Measurements from ENCODE around the gene GFM2.
"Not testable (repeated sequence)": the region's sequence is repeated elsewhere in the genome, so short reads cannot be mapped to it uniquely, and the experiment has no call there.

GFM2 gene

DNA sequence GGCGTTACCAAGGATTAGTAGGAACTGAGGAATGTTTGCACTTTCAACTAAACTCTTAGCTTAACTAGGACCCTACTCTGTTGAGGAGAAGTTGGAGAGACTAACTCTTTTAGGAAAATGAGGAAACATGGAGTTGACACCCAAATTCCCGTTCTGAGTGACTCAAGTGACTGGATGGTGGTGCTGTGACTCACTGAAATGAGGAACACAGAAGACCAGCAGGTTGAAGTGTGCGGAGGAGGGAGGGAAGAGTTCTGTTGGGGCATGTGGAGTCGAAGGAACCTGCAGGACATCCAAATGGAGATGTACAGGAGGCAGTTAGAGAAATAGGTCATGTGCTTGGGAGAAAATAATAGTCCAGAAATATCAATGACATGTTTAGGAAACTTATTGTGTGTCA is 73.7 kb downstream of the GFM2 start:
- no peak for DNase-seq

DNA sequence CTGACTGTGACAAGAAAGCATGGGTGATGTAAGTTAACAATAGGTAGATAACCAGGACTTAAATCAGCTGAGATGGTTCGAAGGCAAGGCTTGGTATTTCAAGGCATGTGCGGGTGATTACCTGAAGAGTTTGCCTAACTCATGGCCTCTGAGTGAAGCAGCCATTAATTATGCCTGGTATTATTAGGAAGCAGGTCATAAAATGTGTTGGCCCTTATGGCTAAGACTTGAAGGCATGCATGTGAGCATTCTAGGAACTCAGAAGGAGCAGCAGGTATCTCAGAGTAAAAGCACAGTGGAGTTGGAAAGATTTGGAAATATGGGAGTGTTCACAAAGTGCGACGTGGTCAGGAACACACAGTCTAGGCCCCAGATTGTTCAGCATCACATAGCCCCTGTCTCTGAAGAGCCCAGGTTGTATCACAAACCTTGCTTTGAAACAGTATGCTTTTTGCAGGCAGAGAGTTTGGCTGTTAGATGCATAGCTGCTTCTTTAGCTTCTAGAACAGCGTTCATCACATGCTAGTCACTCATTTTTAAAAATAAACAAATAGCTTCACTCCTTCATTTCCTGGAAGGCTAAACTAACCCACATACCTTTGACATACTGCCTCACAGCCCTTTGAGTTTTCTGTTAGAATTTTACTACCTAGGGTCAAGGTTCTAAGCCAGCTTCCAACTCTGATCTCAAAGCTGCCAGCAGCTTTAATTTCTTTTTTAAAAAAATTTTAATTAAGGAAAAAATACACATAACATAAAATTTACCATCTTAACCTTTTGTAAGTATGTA is 79.8 kb downstream of the GFM2 start:
- no peak for DNase-seq

DNA sequence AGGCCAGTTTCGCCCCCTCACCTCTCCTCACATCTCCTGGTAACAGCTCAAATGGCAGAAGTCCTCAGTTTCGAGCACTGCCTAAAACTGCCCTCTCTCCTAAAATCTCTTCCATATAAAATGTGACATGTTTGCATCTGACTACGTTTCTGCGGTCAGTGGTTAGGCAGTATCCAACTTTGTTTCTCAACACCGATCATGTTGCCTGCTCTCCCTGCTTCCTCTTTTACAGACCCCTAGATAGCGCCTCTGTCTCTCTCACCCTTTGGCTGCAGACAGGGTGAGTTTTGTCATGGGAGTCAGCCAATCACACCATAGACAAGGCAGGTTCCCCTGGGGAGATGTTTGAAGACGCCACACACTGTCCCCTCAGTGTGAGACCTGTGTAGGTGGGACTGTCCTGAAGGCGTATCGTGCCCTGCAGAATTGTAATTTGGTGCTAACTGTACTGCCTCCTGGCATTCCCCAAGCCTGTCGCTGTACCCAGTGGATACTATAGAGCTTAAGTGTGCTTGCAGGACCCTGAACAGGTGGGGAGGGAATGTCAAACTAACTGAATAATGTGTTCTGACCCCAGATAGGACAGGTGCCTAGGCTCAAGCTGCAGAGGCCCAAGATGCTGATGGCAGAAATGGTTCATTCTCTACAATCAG is 80.8 kb downstream of the GFM2 start:
- DNase-seq = no peak

GRCh38 chr5:74684900-74685851 is 81.7 kb downstream of the GFM2 start, which contains the start of gene HEXB:
HEXB (plus strand) TSS chr5:74685233; CDS start chr5:74685261, 28 bp downstream.
- DNase-seq = peak; percentile 83

DNA sequence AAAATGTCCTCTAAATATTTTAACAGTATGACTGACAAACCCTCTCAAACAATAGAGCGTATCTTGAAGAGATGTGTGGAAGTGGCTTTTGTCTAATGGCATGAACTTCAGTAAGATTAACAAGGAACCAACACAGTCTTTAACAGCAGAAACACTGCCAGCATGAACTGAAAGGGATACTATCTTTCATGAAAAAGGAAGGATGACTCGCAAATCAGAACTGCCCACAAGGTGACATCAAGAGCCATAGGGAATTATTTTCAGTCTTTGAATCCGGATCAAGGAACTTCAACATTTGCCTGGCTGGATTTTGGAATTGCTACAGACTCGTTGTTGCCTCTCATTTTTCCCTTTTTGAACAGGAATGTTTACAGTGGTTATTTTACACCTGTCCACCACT is 87.0 kb downstream of the GFM2 start:
- DNase-seq = no peak

- DNase-seq = not testable (repeated sequence)
Observed at GRCh38 chr5:74679300-74679699, 87.6 kb downstream of the GFM2 start.

DNA sequence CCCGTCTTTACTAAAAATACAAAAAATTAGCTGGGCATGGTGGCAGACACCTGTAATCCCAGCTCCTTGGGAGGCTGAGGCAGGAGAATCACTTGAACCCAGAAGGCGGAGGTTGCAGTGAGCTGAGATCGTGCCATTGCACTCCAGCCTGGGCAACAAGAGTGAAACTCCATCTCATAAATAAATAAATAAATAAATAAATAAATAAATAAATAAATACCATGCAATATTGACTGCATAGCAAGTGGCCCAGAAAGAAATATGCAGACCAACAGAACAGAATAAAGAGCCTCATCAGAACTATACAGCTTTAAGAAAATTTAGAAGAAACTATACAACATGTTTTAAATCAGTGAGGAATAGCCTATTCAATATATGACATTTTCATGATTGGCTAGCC is 88.8 kb downstream of the GFM2 start:
- not testable (repeated sequence) for DNase-seq

DNA sequence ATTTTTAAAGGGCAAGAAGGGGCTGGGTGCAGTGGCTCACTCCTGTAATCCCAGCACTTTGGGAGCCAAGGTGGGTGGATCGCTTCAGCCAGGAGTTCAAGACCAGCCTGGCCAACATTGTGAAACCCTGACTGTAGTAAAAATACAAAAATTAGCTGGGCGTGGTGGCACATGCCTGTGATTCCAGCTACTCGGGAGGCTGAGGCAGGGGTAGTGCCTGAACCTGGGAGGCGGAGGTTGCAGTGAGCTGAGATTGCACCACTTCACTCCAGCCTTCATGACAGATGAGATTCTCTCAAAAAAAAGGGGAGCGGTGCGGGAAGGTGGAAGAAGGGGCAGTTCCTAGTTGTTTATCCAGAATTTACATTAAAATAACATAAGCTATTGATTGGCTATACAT is 90.5 kb downstream of the GFM2 start:
- DNase-seq = not testable (repeated sequence)

DNA sequence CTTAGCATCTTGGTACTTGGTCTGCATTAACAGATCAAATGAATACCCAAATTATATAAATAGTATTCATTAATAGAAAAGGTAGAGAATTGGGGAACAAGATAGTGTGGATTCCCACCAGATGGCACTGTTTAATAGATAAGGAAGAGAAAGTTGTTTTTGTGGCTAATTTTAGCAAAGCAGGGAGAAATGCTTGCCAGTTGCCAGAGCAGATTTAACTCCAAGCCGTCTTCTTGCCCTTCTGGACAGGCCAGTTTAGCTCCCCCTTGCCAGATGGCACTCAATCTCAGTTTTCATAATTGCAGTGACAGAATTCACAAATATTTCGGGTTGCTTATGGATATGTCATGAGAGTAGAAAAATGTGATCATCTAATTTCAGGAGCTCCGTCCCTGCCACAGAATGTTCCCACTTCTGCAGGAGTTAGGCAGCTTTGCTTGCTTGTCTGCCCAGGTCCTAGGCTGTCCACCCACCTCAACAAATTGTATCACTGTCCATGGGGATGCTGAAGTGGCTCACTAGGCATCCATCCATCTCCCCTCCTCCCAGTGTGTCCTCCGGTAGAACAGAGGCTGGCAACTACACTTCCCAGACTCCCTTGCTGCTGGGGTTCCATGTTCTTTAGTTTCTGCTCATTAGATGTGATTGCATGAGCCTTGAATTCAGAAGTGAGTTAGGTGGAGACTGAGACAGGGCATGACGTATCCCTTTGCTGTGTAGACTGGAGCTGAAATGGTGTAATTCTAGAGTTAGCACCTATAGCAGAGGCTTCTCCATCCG is 93.7 kb downstream of the GFM2 start:
- no peak for DNase-seq

DNA sequence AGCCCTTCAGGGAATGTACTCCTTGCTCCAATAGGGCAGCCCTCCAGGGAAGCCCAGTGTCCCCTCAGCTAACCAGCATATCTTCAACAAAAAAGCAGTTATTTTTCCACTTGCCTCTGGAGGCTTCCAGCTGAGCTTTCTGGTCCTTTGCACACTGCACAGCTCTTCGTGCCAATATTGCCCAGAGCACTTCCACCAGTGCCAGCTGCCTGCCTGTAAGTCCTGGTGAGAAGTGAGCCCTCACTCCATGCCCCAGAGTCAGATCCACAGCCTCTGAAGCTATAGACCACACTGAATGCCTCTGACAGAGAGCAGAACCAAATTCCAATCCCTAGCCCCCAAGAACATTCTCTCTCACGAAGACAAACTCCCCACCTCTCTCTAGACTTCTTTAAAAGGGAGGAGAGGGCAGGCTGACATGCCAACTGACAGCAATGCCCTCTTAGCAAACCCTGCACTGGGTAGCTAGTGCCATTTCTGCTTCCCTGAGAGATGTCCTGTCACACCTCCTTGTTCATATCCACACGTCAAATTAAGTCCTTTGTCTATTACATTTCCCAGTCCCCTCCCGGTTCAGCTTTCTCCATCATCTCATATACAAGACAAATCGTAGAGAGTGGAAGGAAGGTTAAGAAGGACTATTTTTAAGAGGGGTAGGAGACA is 94.6 kb downstream of the GFM2 start:
- DNase-seq = no peak
